HL-60 (cell line): ENCODE data around the gene KRTAP2-3.

ENCODE experiments used
- GABPA ChIP-seq: IDR thresholded peaks from 2 replicates; pipeline ENCODE4 v1.6.1; 2012; ENCODE audit warnings: low read depth
- POLR2AphosphoS5 ChIP-seq: IDR thresholded peaks from 2 replicates; pipeline ENCODE4 v1.6.1; 2012; ENCODE audit warnings: low read depth
- REST ChIP-seq: IDR thresholded peaks from 2 replicates; pipeline ENCODE4 v1.6.1; 2012; ENCODE audit warnings: low read depth; ENCODE audit not compliant: insufficient replicate concordance
- SPI1 ChIP-seq: IDR thresholded peaks from 2 replicates; pipeline ENCODE4 v1.6.1; 2012; ENCODE audit warnings: low read depth, mild to moderate bottlenecking, borderline replicate concordance
- TF ChIP-seq, protein P1 (sequence below): IDR thresholded peaks from one replicate; pipeline ENCODE4 v1.5.1; 2011; ENCODE audit warnings: low read length, control low read depth, inconsistent platforms; ENCODE audit not compliant: insufficient read depth

- TF ChIP-seq, protein P1, sequence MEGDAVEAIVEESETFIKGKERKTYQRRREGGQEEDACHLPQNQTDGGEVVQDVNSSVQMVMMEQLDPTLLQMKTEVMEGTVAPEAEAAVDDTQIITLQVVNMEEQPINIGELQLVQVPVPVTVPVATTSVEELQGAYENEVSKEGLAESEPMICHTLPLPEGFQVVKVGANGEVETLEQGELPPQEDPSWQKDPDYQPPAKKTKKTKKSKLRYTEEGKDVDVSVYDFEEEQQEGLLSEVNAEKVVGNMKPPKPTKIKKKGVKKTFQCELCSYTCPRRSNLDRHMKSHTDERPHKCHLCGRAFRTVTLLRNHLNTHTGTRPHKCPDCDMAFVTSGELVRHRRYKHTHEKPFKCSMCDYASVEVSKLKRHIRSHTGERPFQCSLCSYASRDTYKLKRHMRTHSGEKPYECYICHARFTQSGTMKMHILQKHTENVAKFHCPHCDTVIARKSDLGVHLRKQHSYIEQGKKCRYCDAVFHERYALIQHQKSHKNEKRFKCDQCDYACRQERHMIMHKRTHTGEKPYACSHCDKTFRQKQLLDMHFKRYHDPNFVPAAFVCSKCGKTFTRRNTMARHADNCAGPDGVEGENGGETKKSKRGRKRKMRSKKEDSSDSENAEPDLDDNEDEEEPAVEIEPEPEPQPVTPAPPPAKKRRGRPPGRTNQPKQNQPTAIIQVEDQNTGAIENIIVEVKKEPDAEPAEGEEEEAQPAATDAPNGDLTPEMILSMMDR = no peak
- no peak for TF ChIP-seq POLR2AphosphoS5
- no peak for TF ChIP-seq REST
- TF ChIP-seq SPI1 = no peak
- no peak for TF ChIP-seq GABPA
Observed at GRCh38 chr17:41076788-41077187, 16.9 kb upstream of the KRTAP2-3 start.
